Activated CD8-positive, alpha-beta T cell treated with anti-CD3 and anti-CD28 coated beads for 36 hours (primary cell): ENCODE measurements around the gene TADA2A. TPM values are rescaled to one million over a fixed set of nuclear protein-coding genes. Genes with fewer than 3 reads are reported as not detected.
"Not testable (repeated sequence)": the region's sequence is repeated elsewhere in the genome, so short reads cannot be mapped to it uniquely, and the experiment has no call there.

Source experiments
- ATAC-seq: fragments of 200-7000 bp; cut with Tn5 transposase; one replicate; pipeline ENCODE4 v1.10.0; 2021; ENCODE audit warnings: mild to moderate bottlenecking, moderate library complexity
- CTCF ChIA-PET: fragments of 350-600 bp; sonication (Branson Sonifier 250); formaldehyde crosslinking; loops from one replicate; lab custom pipeline; 2021; ENCODE audit warnings: antibody characterized with exemption; lab: Charles Lee
- POLR2A ChIA-PET: fragments of 350-600 bp; sonication (Branson Sonifier 250); formaldehyde crosslinking; loops from one replicate; lab custom pipeline; 2021; ENCODE audit warnings: antibody characterized with exemption; lab: Charles Lee
- DNase-seq: peaks from one replicate; pipeline ENCODE4 v3.0.0-alpha.2; 2020
- H3K27ac Mint-ChIP-seq: one replicate; pipeline ENCODE4 v1.8.0; 2021; ENCODE audit warnings: mild to moderate bottlenecking, mixed read lengths
- H3K27me3 Mint-ChIP-seq: one replicate; pipeline ENCODE4 v1.8.0; 2021; ENCODE audit warnings: mixed read lengths
- H3K36me3 Mint-ChIP-seq: one replicate; pipeline ENCODE4 v1.8.0; 2021; ENCODE audit warnings: low read depth, mixed read lengths
- H3K4me1 Mint-ChIP-seq: one replicate; pipeline ENCODE4 v1.8.0; 2021; ENCODE audit warnings: low read depth, mixed read lengths
- H3K4me3 Mint-ChIP-seq: one replicate; pipeline ENCODE4 v1.8.0; 2021; ENCODE audit warnings: mild to moderate bottlenecking, moderate library complexity, mixed read lengths
- H3K9me3 Mint-ChIP-seq: one replicate; pipeline ENCODE4 v1.8.0; 2021; ENCODE audit warnings: mixed read lengths
- intact Hi-C: fragments of 100-400 bp; cut with micrococcal nuclease; formaldehyde crosslinking; loops from one replicate; pipeline ENCODE4 v1.10.0; 2022
- total RNA-seq, 2 experiments: library from RNA; stranded (reverse); gene quantifications; one replicate each; pipeline ENCODE4 v1.2.3, GENCODE V29; 2021
- TF ChIP-seq, protein P1 (sequence below): fragments of 200-600 bp; IDR thresholded peaks from one replicate; pipeline ENCODE4 v1.8.0; 2022; ENCODE audit warnings: antibody characterized with exemption, mild to moderate bottlenecking

Gene TADA2A
- total RNA-seq, 2 experiments from 2014 or later, result 31.5 to 36.5 TPM

DNA sequence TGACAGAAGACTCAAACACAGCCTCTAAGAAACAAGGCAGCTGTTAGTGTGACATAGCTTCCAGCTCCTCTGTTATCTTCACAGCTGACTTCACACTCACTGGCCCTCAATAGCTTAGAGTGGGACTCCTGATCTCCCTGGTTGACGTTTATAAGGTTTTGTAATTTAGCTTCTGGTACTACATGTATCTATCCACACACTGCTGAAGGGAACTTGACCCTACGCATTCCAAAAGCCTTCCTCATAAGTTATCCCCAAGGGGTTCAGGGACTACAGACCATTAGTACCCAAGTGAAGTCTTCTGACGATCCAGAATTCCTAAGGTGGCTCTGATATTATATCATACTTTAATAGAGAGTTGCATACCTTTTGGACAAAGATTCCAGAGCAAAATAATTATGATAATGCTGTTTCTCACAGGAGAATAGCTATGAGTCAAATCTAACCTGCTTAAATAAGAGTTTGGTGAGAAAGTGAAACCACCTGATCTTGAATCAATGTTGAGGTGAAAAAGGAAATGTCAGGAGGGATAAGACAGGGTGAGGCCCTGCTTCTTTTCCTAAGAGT, 14.6 kb upstream of the TADA2A start:
- Mint-ChIP-seq H3K27ac (no peak overlapping the region), H3K4me3 (no peak overlapping the region), H3K36me3 (no peaks in the 10 kb centered on the region), H3K27me3 (no peaks in the 10 kb centered on the region), H3K4me1 (peaks cover 21% of the 10 kb centered on the region), H3K9me3 (no peaks in the 10 kb centered on the region)
- CTCF ChIA-PET, result interaction anchor here (1.0 to 9.1 kb wide), 5 partner anchors 13 to 96 kb away, joined by 3 to 55 read pairs (median 3); partner anchors contain the start of gene C17orf78
- TF ChIP-seq, protein P1, sequence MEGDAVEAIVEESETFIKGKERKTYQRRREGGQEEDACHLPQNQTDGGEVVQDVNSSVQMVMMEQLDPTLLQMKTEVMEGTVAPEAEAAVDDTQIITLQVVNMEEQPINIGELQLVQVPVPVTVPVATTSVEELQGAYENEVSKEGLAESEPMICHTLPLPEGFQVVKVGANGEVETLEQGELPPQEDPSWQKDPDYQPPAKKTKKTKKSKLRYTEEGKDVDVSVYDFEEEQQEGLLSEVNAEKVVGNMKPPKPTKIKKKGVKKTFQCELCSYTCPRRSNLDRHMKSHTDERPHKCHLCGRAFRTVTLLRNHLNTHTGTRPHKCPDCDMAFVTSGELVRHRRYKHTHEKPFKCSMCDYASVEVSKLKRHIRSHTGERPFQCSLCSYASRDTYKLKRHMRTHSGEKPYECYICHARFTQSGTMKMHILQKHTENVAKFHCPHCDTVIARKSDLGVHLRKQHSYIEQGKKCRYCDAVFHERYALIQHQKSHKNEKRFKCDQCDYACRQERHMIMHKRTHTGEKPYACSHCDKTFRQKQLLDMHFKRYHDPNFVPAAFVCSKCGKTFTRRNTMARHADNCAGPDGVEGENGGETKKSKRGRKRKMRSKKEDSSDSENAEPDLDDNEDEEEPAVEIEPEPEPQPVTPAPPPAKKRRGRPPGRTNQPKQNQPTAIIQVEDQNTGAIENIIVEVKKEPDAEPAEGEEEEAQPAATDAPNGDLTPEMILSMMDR, result no peak
- POLR2A ChIA-PET, result interaction anchor here (1.0 kb wide), 1 partner anchor 16 kb away, joined by 5 read pairs; no protein-coding TSS in a partner anchor
- intact Hi-C loops, result no loop called here
- ATAC-seq (peak; percentile 81), DNase-seq (no peak)

DNA sequence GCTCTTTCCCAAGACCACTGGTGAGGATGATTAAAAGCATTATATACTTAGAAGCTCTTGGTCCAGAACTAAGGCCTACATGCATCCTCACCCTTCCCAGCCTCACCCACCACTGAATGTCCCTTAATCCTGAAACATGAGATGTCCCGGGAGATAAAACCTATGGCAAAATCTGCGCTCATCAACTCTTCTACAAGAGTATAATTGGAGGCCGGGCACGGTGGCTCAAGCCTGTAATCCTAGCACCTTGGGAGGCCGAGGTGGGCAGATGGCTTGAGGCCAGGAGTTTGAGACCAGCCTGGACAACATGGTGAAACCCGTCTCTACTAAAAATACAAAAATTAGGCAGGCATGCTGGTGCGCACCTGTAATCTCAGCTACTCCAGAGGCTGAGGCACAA, 13.3 kb upstream of the TADA2A start:
- H3K36me3 Mint-ChIP-seq, result no peaks in the 10 kb centered on the region
- H3K27me3 Mint-ChIP-seq, result no peaks in the 10 kb centered on the region
- CTCF ChIA-PET, result interaction anchor here (1.5 to 9.1 kb wide), 2 partner anchors 17 to 19 kb away, joined by 6 to 55 read pairs; partner anchors contain the start of gene C17orf78
- POLR2A ChIA-PET, result no interaction called here
- DNase-seq, result no peak
- H3K4me1 Mint-ChIP-seq, result peaks cover 24% of the 10 kb centered on the region
- H3K27ac Mint-ChIP-seq, result no peak overlapping the region
- ATAC-seq, result no peak
- TF ChIP-seq, protein P1, result no peak
- intact Hi-C loops, result no loop called here
- no peaks in the 10 kb centered on the region for H3K9me3 Mint-ChIP-seq
- H3K4me3 Mint-ChIP-seq, result no peak overlapping the region

DNA sequence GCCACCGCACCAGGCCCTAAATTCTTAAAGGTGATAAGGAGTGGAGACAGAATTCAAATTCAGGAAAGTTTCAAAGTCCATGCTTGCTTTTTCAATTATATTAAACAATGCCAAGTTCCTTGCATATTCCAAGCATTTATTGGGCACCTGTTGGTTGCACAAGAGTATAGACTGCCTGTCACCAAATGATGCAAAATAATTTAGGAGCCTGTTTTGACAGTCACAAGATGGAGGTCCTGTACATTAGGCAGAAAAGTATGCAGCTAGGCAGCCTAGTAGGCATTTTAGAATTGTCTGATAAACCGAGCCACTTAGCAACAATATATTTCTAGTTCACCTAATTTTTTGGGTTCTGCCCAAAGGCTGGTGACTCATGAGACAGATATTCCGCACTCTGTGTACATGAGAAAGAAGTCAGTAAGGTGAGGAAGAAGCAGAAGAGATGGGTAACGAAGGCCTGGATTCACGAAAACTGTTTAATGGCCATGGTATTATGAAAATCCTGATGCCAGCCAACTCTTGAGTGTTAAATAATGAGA, 7.4 kb upstream of the TADA2A start:
- peaks cover 11% of the 10 kb centered on the region for H3K36me3 Mint-ChIP-seq
- H3K4me3 Mint-ChIP-seq, result no peak overlapping the region
- no peak overlapping the region for H3K27ac Mint-ChIP-seq
- peaks cover 21% of the 10 kb centered on the region for H3K4me1 Mint-ChIP-seq
- H3K9me3 Mint-ChIP-seq, result no peaks in the 10 kb centered on the region
- ATAC-seq (no peak), DNase-seq (no peak)
- H3K27me3 Mint-ChIP-seq, result no peaks in the 10 kb centered on the region
- TF ChIP-seq, protein P1, result no peak
- ChIA-PET POLR2A (no interaction called here), CTCF (interaction anchor here (2.4 kb wide), 1 partner anchor 24 kb away, joined by 69 read pairs; the partner anchor contains the start of gene C17orf78)
- intact Hi-C loops, result no loop called here

DNA sequence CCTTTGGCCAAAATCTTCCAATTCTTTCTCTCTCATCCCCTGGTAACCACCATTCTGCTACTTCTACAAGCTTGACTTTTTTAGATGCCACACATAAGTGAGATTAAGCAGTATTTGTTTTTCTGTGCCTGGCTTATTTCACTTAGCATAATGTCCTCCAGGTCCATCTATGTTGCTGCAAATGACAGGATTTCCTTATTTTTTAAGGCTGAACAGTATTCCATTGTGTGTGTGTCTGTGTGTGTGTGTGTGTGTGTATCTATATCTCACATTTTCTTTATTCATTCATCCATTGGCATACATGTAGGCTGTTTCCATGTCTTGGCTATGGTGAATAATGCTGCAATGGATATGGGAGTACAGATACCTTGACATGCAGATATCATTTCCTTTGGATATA, 6.2 kb upstream of the TADA2A start:
- Mint-ChIP-seq H3K4me3 (no peak overlapping the region), H3K36me3 (peaks cover 20% of the 10 kb centered on the region), H3K27ac (no peak overlapping the region), H3K27me3 (no peaks in the 10 kb centered on the region), H3K9me3 (no peaks in the 10 kb centered on the region), H3K4me1 (peaks cover 30% of the 10 kb centered on the region)
- TF ChIP-seq, protein P1, result no peak
- CTCF ChIA-PET, result interaction anchor here (1.0 kb wide), 1 partner anchor 27 kb away, joined by 3 read pairs; no protein-coding TSS in a partner anchor
- intact Hi-C loops, result no loop called here
- DNase-seq, result no peak
- POLR2A ChIA-PET, result no interaction called here
- ATAC-seq, result no peak

DNA sequence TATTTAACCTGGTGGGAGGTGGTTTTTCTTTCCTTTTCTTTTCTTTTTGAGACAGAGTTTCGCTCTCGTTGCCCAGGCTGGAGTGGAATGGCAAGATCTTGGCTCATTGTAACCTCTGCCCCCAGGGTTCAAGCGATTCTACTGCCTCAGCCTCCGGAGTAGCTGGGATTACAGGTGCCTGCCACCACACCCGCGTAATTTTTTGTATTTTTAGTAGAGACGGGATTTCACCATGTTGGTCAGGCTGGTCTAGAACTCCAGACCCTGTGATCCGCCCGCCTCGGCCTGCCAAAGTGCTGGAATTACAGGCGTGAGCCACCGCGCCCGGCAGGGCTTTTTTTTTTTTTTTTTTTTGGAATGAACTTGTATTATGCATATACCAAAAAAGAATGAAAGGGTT, 1.2 kb upstream of the TADA2A start:
- CTCF ChIA-PET, result interaction anchor here (2.5 to 2.6 kb wide), 2 partner anchors 24 to 32 kb away, joined by 6 to 19 read pairs; no protein-coding TSS in a partner anchor
- not testable (repeated sequence) for H3K27me3 Mint-ChIP-seq, DNase-seq, H3K9me3 Mint-ChIP-seq, ATAC-seq
- Mint-ChIP-seq H3K27ac (peak overlapping the region; percentile 27), H3K36me3 (peaks cover 49% of the 10 kb centered on the region), H3K4me1 (peaks cover 43% of the 10 kb centered on the region), H3K4me3 (peak overlapping the region; percentile 99)
- POLR2A ChIA-PET, result interaction anchor here (1.3 to 1.6 kb wide), 3 partner anchors 21 to 47 kb away, joined by 3 to 5 read pairs (median 3); no protein-coding TSS in a partner anchor
- intact Hi-C loops, result loop anchor here (5.0 kb wide), 1 partner anchor 48 kb away; no protein-coding TSS in a partner anchor
